ENCODE data around the gene ZNF467. TPM values are rescaled to one million over a fixed set of nuclear protein-coding genes. Genes with fewer than 3 reads are reported as not detected.

ZNF467 gene
- total RNA-seq, 1 donor from 2014 or later: 0.17 TPM

DNA sequence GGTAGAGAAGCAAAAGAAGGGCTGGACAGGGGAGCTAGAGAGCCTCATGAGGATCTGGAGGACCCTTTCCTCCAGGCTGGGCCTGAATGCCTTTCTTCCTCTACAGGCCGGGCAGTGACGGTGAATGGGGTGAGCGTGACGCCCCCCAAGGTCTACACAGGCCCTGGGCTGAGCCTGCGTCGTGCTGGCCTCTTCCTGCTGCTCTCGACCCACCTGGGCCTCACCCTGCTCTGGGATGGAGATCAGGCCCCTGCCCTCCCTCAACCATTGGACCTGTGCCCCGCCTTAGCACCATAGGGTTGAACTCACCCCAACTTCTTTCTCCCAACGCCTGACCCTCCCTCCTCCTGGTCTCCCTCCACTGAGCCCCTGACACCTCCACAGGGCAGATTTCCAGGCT, 12.6 kb upstream of the ZNF467 start:
- no peak for TF ChIP-seq CTCF (IDR thresholded peaks at IDR 0.05)
- no peak for TF ChIP-seq EZH2 (IDR thresholded peaks at IDR 0.05)
- TF ChIP-seq EZH2phosphoT487 (IDR thresholded peaks at IDR 0.05): no peak
- DNase-seq (ENCODE audit: low spot score): no peak
- Histone ChIP-seq H3K4me2 (no peak overlapping the region), H3K36me3 (no peaks in the 10 kb centered on the region), H4K20me1 (ENCODE audit: low read depth) (no peaks in the 10 kb centered on the region), H3K9ac (no peak overlapping the region), H3K79me2 (ENCODE audit: low read depth) (no peaks in the 10 kb centered on the region), H3K4me1 (peaks cover 6% of the 10 kb centered on the region), H3K27ac (no peak overlapping the region), H3K4me3 (no peak overlapping the region), H2AFZ (replicated peaks) (no peak overlapping the region), H3K9me3 (ENCODE audit: low read depth) (no peaks in the 10 kb centered on the region), H3F3A (ENCODE audit: low read depth) (no peaks in the 10 kb centered on the region), H3K27me3 (peaks cover 52% of the 10 kb centered on the region)
- no peak overlapping the region for H3K4me3 Mint-ChIP-seq
- H3K4me1 Mint-ChIP-seq: peaks cover 16% of the 10 kb centered on the region
- H3K36me3 Mint-ChIP-seq: no peaks in the 10 kb centered on the region
- H3K27ac Mint-ChIP-seq: no peak overlapping the region
- H3K9me3 Mint-ChIP-seq: no peaks in the 10 kb centered on the region
- peaks cover 16% of the 10 kb centered on the region for H3K27me3 Mint-ChIP-seq (ENCODE audit: insufficient read depth, low read depth)

GRCh38 chr7:149785402-149785801, 12.0 kb upstream of the ZNF467 start:
- H3K4me3 ChIP-seq: no peak overlapping the region
- Mint-ChIP-seq H3K4me1 (peaks cover 14% of the 10 kb centered on the region), H3K4me3 (no peak overlapping the region), H3K27me3 (ENCODE audit: insufficient read depth, low read depth) (peaks cover 16% of the 10 kb centered on the region), H3K36me3 (no peaks in the 10 kb centered on the region), H3K9me3 (no peaks in the 10 kb centered on the region), H3K27ac (no peak overlapping the region)
- TF ChIP-seq CTCF (IDR thresholded peaks at IDR 0.05) (no peak), EZH2phosphoT487 (IDR thresholded peaks at IDR 0.05) (no peak), EZH2 (IDR thresholded peaks at IDR 0.05) (no peak)
- no peak overlapping the region for H2AFZ ChIP-seq (replicated peaks)
- H3K27me3 ChIP-seq: peaks cover 46% of the 10 kb centered on the region
- H3K9me3 ChIP-seq (ENCODE audit: low read depth): no peaks in the 10 kb centered on the region
- no peaks in the 10 kb centered on the region for H3F3A ChIP-seq (ENCODE audit: low read depth)
- H3K27ac ChIP-seq: no peak overlapping the region
- H3K79me2 ChIP-seq (ENCODE audit: low read depth): no peaks in the 10 kb centered on the region
- peaks cover 6% of the 10 kb centered on the region for H3K4me1 ChIP-seq
- H3K36me3 ChIP-seq: no peaks in the 10 kb centered on the region
- H4K20me1 ChIP-seq (ENCODE audit: low read depth): no peaks in the 10 kb centered on the region
- H3K9ac ChIP-seq: no peak overlapping the region
- DNase-seq (ENCODE audit: low spot score): no peak
- H3K4me2 ChIP-seq: no peak overlapping the region

DNA sequence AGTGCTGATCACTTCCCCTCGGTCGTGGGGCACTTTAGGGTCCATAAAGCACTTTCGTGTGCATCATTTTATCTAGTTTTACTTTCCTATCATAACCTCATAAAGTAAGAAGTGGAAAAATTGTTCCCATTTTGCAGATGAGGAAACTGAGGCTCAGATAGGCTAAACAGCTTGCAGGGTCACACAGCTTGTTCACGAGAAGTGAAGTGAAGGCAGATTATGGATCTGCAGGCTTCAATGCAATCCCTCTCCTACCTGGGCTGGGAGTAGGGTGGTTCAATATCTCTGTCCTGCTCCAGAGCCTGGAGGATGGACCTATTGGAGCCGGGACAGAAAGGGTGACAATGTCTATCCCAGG, 10.8 kb upstream of the ZNF467 start:
- Histone ChIP-seq H3F3A (ENCODE audit: low read depth) (no peaks in the 10 kb centered on the region), H2AFZ (replicated peaks) (no peak overlapping the region), H3K36me3 (no peaks in the 10 kb centered on the region), H3K27ac (no peak overlapping the region), H3K4me3 (no peak overlapping the region), H3K4me2 (no peak overlapping the region), H3K79me2 (ENCODE audit: low read depth) (no peaks in the 10 kb centered on the region), H3K9me3 (ENCODE audit: low read depth) (no peaks in the 10 kb centered on the region), H4K20me1 (ENCODE audit: low read depth) (no peaks in the 10 kb centered on the region), H3K4me1 (peaks cover 6% of the 10 kb centered on the region), H3K9ac (no peak overlapping the region), H3K27me3 (peaks cover 35% of the 10 kb centered on the region)
- peaks cover 11% of the 10 kb centered on the region for H3K4me1 Mint-ChIP-seq
- H3K4me3 Mint-ChIP-seq: no peak overlapping the region
- DNase-seq (ENCODE audit: low spot score): no peak
- H3K27ac Mint-ChIP-seq: no peak overlapping the region
- no peaks in the 10 kb centered on the region for H3K9me3 Mint-ChIP-seq
- TF ChIP-seq EZH2 (IDR thresholded peaks at IDR 0.05) (no peak), CTCF (IDR thresholded peaks at IDR 0.05) (no peak), EZH2phosphoT487 (IDR thresholded peaks at IDR 0.05) (no peak)
- H3K36me3 Mint-ChIP-seq: no peaks in the 10 kb centered on the region
- peaks cover 11% of the 10 kb centered on the region for H3K27me3 Mint-ChIP-seq (ENCODE audit: insufficient read depth, low read depth)
